ENCODE data around the gene HNRNPL. TPM values are rescaled to one million over a fixed set of nuclear protein-coding genes. Genes with fewer than 3 reads are reported as not detected.

The HNRNPL gene
- total RNA-seq, 1 experiment from 2014 or later, result 642 TPM

DNA sequence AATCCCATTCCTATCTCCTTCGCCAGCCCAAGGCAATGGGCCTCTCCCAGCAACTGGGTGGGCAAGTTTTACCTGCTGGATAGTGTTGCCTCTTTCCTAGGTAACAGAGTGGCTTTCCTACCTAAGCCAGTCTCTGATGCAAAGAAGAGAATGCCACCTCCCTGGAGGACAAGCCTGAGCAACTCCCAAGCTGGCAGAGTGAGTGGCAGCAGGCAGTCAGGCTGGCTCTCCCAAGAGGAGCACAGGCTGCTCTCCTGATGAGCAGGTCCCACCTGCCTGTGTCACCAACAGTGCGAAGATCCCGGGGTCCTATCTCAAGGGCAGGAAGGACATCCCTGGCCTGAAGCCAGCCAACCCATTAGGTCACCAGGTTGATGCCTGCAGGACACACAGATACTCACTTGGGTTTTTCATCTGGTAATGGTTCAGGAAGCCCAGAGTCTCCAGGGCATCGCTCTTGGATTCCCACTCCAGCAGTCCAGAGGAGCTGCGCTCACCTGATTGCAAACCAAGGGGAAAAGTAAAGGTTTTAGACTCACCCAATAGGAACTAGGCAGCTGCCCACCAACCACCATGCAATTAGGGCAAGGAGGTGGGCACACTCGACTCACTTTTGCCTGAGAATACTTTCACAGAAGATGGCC is 12.7 kb downstream of the HNRNPL start:
- Histone ChIP-seq H3K36me3 (ENCODE audit: insufficient read depth, low read length, poor library complexity, severe bottlenecking) (peaks cover 69% of the 10 kb centered on the region), H3K4me1 (ENCODE audit: insufficient read depth, low read length, poor library complexity, severe bottlenecking) (peaks cover 9% of the 10 kb centered on the region), H3K27ac (ENCODE audit: low read depth, low read length, poor library complexity, severe bottlenecking) (no peak overlapping the region), H3K9me3 (ENCODE audit: low read depth, low read length, poor library complexity, severe bottlenecking) (no peaks in the 10 kb centered on the region), H3K4me3 (ENCODE audit: low read depth, low read length, poor library complexity, severe bottlenecking) (no peak overlapping the region), H3K27me3 (replicated peaks; ENCODE audit: insufficient read depth, low read depth, low read length, poor library complexity) (no peaks in the 10 kb centered on the region)
- POLR2A ChIA-PET (ENCODE audit: low non-redundant PET), result no interaction called here
- TF ChIP-seq EZH2 (IDR thresholded peaks at IDR 0.05; ENCODE audit: borderline replicate concordance, low read depth, low read length, poor library complexity, severe bottlenecking), result no peak
- TF ChIP-seq, protein P1, sequence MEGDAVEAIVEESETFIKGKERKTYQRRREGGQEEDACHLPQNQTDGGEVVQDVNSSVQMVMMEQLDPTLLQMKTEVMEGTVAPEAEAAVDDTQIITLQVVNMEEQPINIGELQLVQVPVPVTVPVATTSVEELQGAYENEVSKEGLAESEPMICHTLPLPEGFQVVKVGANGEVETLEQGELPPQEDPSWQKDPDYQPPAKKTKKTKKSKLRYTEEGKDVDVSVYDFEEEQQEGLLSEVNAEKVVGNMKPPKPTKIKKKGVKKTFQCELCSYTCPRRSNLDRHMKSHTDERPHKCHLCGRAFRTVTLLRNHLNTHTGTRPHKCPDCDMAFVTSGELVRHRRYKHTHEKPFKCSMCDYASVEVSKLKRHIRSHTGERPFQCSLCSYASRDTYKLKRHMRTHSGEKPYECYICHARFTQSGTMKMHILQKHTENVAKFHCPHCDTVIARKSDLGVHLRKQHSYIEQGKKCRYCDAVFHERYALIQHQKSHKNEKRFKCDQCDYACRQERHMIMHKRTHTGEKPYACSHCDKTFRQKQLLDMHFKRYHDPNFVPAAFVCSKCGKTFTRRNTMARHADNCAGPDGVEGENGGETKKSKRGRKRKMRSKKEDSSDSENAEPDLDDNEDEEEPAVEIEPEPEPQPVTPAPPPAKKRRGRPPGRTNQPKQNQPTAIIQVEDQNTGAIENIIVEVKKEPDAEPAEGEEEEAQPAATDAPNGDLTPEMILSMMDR (conservative IDR thresholded peaks at IDR 0.05; ENCODE audit: low read depth, low read length), result no peak
- CTCF ChIA-PET, result no interaction called here
- DNase-seq (ENCODE audit: low spot score), result no peak
- no TSS peak for BruUV-seq (replicated peaks)
- intact Hi-C loops (cut with micrococcal nuclease; ENCODE audit: unreplicated experiment), result no loop called here

DNA sequence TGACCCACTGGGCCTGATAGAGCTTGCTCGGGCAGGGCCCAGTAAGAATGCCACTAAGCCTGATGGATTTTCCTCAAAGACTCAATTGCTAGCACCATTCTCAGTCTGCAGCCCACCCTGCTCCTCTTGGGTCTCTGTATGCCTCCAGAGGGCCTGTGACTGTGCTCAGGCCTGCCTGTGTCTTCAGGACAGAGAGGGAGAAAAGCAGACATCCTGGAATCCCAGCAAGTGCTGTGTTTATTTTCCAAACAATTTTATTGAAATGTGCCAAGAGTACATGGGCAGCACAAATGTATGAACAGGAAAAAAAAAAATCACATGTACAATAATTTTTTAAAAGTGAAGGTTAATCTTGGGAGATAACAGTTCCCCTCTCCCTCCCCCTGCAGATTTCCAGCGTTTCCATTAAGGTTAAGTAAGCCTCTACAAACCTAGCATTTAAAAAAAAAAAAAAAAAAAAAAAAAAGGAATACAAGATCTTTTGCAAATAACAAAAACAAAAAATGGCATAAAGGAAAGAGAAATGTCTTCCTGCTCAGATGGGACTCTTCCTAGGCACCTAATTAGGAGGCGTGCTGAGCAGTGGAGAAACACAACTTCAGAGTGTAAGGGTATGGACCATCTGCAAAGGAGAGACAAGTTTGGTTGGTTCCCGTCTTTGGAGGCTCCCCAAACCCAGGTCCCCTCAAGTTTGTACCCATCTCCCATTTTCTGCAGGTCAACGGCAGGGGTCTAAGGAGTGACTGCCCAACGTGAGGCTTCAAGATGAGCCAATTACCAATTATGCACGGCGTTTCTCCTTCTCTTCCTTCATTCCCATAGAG is 13.4 kb downstream of the HNRNPL start:
- TF ChIP-seq, protein P1 (conservative IDR thresholded peaks at IDR 0.05; ENCODE audit: low read depth, low read length), result no peak
- no peak for TF ChIP-seq EZH2 (IDR thresholded peaks at IDR 0.05; ENCODE audit: borderline replicate concordance, low read depth, low read length, poor library complexity, severe bottlenecking)
- no TSS peak for BruUV-seq (replicated peaks)
- Histone ChIP-seq H3K36me3 (ENCODE audit: insufficient read depth, low read length, poor library complexity, severe bottlenecking) (peaks cover 62% of the 10 kb centered on the region), H3K4me1 (ENCODE audit: insufficient read depth, low read length, poor library complexity, severe bottlenecking) (peaks cover 6% of the 10 kb centered on the region), H3K4me3 (ENCODE audit: low read depth, low read length, poor library complexity, severe bottlenecking) (no peak overlapping the region), H3K9me3 (ENCODE audit: low read depth, low read length, poor library complexity, severe bottlenecking) (no peaks in the 10 kb centered on the region), H3K27ac (ENCODE audit: low read depth, low read length, poor library complexity, severe bottlenecking) (no peak overlapping the region), H3K27me3 (replicated peaks; ENCODE audit: insufficient read depth, low read depth, low read length, poor library complexity) (no peaks in the 10 kb centered on the region)
- ChIA-PET POLR2A (ENCODE audit: low non-redundant PET) (no interaction called here), CTCF (no interaction called here)
- intact Hi-C loops (cut with micrococcal nuclease; ENCODE audit: unreplicated experiment), result no loop called here
- DNase-seq (ENCODE audit: low spot score), result no peak

DNA sequence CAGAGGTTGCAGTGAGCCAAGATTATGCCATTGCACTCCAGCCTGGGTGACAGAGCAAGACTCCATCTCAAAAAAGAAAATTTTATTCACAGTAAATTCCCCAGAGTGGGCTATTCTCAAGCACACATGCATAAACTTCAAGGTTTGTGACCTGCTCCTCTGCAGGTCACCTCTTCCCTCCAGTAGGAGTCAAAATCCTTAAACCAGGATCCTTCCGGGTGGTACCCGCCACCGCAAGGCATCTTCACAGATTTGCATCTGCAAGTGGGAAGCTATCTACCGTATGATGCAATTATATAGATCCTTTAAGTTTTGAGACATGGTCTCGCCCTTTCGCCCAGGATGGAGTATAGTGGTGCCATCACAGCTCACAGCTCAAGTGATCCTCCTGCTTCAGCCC is 15.2 kb downstream of the HNRNPL start:
- H3K4me1 ChIP-seq (ENCODE audit: insufficient read depth, low read length, poor library complexity, severe bottlenecking), result peaks cover 12% of the 10 kb centered on the region
- TF ChIP-seq, protein P1 (conservative IDR thresholded peaks at IDR 0.05; ENCODE audit: low read depth, low read length), result no peak
- no peak for TF ChIP-seq EZH2 (IDR thresholded peaks at IDR 0.05; ENCODE audit: borderline replicate concordance, low read depth, low read length, poor library complexity, severe bottlenecking)
- ChIA-PET CTCF (no interaction called here), POLR2A (ENCODE audit: low non-redundant PET) (no interaction called here)
- no peaks in the 10 kb centered on the region for H3K27me3 ChIP-seq (replicated peaks; ENCODE audit: insufficient read depth, low read depth, low read length, poor library complexity)
- no peak for DNase-seq (ENCODE audit: low spot score)
- intact Hi-C loops (cut with micrococcal nuclease; ENCODE audit: unreplicated experiment), result no loop called here
- no TSS peak for BruUV-seq (replicated peaks)
- no peaks in the 10 kb centered on the region for H3K9me3 ChIP-seq (ENCODE audit: low read depth, low read length, poor library complexity, severe bottlenecking)
- peaks cover 44% of the 10 kb centered on the region for H3K36me3 ChIP-seq (ENCODE audit: insufficient read depth, low read length, poor library complexity, severe bottlenecking)
- H3K4me3 ChIP-seq (ENCODE audit: low read depth, low read length, poor library complexity, severe bottlenecking), result no peak overlapping the region
- H3K27ac ChIP-seq (ENCODE audit: low read depth, low read length, poor library complexity, severe bottlenecking), result no peak overlapping the region

Measured in A673 (cell line).